NCI-H1105 treated with DMSO at 0.1 percent for 48 hours (cell line): ENCODE results near the gene SH3YL1.
"Not testable (repeated sequence)": the region's sequence is repeated elsewhere in the genome, so short reads cannot be mapped to it uniquely, and the experiment has no call there.

Source experiments
- DNase-seq: peaks from one replicate; lab custom pipeline; 2025; lab: John Stamatoyannopoulos, UW

SH3YL1 gene

GRCh38 chr2:180311-180710 lies 83.5 kb downstream of the SH3YL1 start:
- DNase-seq: no peak

GRCh38 chr2:179886-180285 lies 83.9 kb downstream of the SH3YL1 start:
- no peak for DNase-seq

- no peak for DNase-seq
Observed at GRCh38 chr2:177733-178132, 86.1 kb downstream of the SH3YL1 start.

GRCh38 chr2:176917-177316 lies 86.9 kb downstream of the SH3YL1 start:
- no peak for DNase-seq

- DNase-seq: no peak
Observed at GRCh38 chr2:175880-176820, 87.7 kb downstream of the SH3YL1 start.

GRCh38 chr2:175161-175786 lies 88.6 kb downstream of the SH3YL1 start:
- DNase-seq: no peak

GRCh38 chr2:172120-172519 lies 91.7 kb downstream of the SH3YL1 start:
- DNase-seq: not testable (repeated sequence)

- DNase-seq: peak; percentile 39
Observed at GRCh38 chr2:169741-170140, 94.1 kb downstream of the SH3YL1 start.
